NCI-H2107 treated with DMSO at 0.1 percent for 48 hours (cell line): ENCODE results near the gene KCP.
"Not testable (repeated sequence)": the region's sequence is repeated elsewhere in the genome, so short reads cannot be mapped to it uniquely, and the experiment has no call there.

Experiments
- DNase-seq: peaks from one replicate; lab custom pipeline; 2025; ENCODE audit not compliant: unreplicated experiment; lab: John Stamatoyannopoulos, UW

The KCP gene

GRCh38 chr7:128922496-128923410 lies 12.2 kb upstream of the KCP start:
- no peak for DNase-seq

GRCh38 chr7:128921866-128922440 lies 11.4 kb upstream of the KCP start:
- peak; percentile 10 for DNase-seq

DNA sequence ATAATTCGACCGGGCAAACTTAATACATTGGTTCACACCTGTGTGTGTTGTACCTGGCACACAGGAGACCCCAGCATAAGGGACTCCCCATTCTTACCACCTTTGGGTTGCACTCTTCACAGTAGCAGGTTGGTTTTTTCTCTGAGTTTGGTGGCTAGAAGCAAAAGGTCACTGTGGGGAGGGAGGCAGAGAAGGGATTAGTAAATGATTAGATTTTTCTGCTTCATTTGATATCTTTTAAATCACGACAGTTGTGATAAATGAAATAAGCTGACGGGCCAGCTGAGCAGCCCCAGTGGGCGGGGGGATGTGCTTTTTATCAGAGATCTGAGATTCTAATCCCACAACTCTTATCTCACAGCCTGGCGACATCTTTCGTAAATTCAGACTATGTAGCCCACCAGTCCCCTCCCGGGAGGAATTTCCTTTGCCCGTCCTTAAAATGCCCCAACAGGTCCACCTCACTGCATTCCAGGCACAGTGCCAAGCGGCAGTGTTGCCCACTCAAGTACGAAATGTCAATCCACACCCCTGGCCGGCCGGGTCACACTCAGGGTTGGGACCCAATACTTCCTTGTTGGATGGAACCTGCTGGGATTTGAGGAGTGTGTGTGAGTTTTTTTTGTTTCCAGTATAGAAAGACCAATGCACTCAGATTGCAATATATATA lies 10.5 kb upstream of the KCP start:
- DNase-seq = no peak

- no peak for DNase-seq
These were observed 9.6 kb upstream of the KCP start for GRCh38 chr7:128919881-128920799.

DNA sequence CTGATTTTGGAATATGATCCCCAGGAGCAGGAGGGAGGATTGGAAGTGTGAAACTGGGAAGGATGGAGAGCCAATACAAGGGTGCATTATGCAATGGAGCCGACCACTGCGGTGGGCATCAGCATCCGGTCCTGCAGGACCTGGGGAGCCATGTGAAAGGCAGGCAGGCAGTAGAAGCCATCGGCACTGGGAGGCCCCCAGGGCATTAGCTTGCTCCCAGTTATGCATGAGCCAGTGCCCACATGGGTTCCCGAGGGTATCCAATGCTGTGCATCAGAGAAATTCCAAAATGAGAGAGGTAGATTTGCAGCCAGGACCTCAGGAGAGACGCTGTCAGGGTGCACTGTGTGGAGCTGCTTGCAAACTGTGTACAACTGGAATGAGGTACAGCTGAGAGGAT lies 8.7 kb upstream of the KCP start:
- no peak for DNase-seq

DNA sequence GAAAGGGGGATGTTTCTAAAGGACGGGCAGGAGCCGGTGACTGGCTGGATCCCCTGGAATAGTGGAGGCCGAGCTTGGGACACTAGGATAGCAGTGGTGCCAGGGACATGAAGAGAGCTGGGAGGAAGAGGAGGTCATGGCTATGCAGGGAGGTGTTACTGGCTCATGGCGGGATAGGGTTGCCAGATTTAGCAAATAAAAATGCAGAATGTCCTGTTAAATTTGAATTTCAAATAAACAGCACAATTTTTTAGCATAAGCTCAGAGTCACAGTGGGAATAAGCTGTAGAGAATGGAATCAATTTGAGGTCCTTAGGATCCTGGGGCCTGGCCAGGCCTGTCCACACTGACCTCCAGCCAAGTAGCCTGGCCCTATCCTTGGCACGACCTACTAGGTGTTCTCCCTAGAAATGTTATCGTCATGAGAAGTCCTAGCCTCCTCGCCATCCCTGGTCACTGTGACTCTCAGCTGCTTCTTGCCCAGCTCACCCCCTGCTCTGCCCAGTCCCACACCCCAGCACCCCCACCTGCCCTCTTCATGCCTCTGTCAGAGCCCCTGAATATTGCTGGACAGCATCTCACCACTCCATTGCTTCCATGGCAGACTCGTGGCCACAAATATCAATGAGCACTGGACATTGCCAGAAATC lies 7.6 kb upstream of the KCP start:
- DNase-seq = no peak

DNA sequence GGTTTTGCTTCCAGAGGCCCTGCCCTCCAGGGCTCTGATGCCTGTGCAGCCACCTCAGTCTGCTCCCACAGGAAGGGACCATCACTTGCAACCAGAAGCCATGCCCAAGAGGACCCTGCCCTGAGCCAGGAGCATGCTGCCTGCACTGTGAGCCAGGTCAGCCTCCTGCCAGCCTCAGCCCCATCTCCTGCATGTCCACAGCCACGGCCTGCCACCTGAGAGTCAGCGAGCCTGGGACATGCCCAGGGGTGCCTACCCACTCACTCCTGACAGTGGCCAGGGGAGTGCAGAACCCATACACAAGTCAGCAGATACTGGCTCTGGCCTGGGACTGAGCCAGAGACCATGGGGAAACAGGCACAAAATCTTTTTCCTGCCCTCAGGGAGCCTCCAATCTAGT lies 6.6 kb upstream of the KCP start:
- DNase-seq = no peak

DNA sequence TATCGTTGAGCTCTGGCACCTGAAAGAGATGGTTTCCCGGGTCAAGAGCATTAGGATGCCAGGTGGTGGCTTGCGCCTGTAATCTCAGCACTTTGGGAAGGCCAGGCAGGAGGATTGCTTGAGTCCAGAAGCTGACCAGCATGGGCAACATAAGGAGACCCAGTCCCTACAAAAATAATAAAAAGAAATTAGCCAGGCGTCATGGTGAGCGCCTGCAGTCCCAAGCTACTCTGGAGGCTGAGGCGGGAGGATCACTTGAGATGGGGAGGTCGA lies 6.1 kb upstream of the KCP start:
- no peak for DNase-seq

DNA sequence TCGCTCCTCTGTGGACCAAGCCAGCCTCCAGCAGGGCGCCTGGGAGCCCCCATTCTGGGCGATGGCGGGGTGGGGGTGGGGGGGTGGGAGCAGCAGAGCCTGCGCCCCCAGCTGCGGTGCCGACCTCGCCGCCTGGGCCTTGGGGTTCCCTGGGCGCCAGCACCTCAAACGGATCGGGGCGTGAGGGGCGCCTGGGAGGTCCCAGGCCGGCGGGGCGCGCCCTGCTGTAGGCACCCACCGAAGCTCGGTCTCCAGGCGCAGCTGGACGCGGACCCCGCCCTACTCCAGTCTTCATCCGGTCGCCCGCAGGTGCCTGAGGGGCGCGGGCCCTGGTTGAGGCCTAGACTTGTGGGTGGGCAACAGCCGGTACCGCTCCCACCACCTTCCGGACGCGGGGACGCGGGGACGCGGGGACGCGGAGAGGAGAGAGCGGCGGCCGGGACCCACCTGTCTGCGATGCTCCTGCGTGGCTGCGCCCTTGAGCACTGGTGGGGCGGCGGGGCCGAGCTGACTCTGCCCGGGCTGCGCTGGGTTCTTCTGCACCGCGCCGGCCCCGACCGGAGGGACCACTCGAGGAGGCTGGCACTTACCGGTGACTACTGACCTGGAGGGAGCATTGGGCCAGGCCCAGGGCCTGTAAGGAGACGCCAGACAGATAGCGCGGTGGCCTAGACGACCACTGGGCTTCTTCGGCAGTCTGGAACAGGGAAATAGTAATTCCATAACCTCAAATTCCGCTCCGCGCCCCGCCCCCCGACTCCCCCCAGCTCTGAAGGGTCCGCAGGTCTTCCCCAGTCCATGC lies 5.5 kb upstream of the KCP start:
- no peak for DNase-seq

DNA sequence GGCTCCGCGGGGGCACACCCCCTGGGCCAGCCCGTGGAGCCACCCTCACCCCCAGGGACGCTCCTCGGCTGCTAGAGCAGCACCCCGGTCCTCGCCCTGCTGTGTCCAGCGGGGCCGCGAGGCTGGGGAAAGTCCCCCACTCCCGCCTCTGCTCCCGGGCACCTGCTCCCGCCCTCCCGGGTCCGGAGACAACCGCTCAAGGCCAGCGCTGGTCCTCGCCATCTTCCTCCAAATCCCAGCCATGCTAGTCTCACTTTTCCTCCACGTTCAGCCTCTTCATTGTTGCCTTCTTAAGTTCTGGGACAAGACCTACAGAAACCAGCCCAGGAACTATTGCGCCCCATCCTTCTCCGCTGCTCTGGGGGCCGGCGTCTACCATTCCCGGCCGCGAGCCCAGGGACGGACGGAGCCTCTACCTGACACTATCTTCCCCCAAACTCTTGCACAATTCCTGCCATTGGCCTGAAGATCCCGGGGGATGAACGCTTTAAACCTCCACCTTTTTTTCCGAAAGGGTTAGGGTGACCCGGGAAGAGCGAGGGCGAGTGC lies 4.8 kb upstream of the KCP start:
- no peak for DNase-seq

DNA sequence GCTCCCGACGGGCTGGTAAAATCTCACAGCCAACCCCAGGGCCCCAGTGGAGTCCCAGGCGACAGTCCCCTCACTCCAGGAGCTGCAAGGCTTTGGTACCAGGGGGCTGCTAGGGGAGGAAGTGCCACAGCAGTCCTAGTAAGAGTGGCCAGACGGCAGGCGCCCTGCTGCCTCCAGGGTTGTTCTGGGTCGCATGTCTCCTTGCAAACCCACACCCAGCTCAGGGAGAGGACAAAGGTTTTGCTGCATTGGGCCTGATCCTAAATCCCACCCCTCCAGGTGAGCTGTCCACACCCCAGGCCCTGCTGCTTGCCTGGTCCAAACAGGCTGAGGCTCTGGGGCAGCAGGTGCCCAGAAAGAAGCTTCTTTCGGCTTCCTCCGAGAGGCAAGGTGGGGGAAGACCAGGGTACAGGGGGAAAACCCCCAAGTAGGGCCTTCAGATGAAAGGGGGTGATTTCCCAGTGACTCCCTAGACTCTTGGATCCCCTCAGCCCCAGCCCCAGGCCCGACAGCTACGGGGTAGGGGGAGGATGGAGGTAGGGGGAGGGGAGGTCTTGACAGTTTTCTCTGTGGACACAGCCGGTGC lies 4.2 kb upstream of the KCP start:
- no peak for DNase-seq

GRCh38 chr7:128913870-128914565 lies 3.5 kb upstream of the KCP start:
- no peak for DNase-seq

DNA sequence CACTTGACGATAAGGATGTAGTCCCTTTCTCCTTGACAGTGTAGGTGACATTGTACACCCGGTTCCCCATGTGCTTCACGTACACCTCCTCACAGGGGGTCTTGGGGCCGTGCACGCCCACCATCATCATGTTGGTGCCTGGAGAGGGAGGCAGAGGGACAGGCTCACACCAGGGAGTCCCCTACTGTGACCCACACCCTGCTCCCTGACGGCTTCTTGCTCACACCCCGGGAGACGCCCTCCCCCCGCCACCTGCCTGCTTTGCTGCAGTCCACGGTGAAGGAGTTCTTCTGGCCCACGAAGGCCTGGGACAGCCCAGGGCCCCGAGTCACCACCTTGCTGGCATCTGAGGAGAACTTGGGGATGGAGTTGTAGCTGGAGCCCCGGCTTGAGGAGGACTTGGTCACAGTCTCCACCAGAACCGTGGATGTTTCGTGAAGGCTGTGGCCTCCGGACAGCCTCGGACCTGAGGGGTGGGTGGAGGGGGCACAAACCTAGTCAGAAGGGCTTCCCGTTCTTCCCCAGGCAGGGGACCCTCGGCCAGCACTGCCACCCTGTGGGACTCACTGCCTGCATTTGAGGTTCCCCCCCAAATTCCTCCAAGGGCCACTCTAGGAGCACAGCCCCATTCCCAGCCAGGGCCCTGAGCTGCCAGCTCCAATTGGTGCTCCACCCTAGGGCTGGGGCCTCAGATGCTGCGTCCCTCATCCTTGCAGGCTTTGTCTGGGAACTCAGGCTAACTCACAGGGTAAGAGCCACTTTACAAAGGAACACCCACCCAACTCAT lies 2.4 kb upstream of the KCP start:
- not testable (repeated sequence) for DNase-seq

- DNase-seq = no peak
These were observed 1.8 kb upstream of the KCP start for GRCh38 chr7:128912281-128912680.

DNA sequence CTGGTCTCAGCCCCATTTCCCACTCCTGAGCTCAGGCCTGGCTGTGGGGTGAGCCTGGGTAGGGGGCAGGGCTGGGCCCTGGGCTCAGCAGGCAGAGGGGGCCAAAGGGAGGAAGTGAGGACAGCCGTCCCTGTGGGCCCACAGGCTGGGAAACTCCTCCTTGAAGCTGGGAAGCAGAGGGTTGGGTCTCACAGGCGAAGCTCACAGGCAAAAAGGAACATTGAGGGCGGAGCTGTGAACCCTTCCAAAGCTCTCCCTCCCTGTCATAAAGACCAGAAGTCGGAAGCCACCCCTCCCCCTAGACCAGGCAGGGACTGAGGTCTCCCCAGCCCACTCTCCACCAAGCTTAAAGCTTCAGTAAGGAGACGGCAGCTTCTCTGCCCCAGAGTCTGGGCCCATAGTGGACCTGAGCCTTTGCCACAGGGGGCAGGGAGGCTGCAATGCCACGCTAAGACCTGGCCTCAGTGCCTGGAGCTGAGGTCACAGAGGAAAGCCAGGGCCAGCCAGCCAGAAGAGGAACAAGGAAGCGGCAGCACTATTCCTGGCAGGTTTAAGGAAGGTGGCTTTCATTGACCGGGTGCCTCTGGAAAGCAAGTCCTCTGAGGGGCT lies 1.0 kb upstream of the KCP start:
- no peak for DNase-seq

- no peak for DNase-seq
These were observed 612 bp downstream of the KCP start for GRCh38 chr7:128909625-128910568.
